GM12878 (cell line): Measurements from ENCODE around the gene LST1. TPM values are rescaled to one million over a fixed set of nuclear protein-coding genes. Genes with fewer than 3 reads are reported as not detected.

Source experiments
- ATAC-seq: fragments of 200-7000 bp; cut with Tn5 transposase; 3 replicates; pipeline ENCODE4 v1.9.1; 2020; ENCODE audit warnings: mild to moderate bottlenecking, moderate library complexity
- BruUV-seq: library from RNA; stranded (reverse); fragments of 400-500 nt; replicated peaks from 2 replicates; lab custom pipeline; 2021; lab: Mats Ljungman, UMichigan
- CTCF ChIA-PET: fragments of 300-600 bp; sonication (Branson Sonifier 250); formaldehyde crosslinking; extraction: SDS; loops from one replicate; lab custom pipeline; 2021; ENCODE audit warnings: inconsistent platforms; lab: Yijun Ruan, JAX
- POLR2A ChIA-PET: fragments of 350-600 bp; formaldehyde crosslinking; extraction: SDS; loops from one replicate; lab custom pipeline; 2021; ENCODE audit warnings: inconsistent platforms; lab: Charles Lee
- RAD21 ChIA-PET: fragments of 300-600 bp; sonication (Branson Sonifier 250); formaldehyde crosslinking; loops from one replicate; lab custom pipeline; 2023; ENCODE audit warnings: antibody characterized with exemption; ENCODE audit not compliant: unreplicated experiment; lab: Charles Lee
- SMC1A ChIA-PET: fragments of 300-600 bp; sonication (Branson Sonifier 250); formaldehyde crosslinking; loops from one replicate; lab custom pipeline; 2023; ENCODE audit not compliant: unreplicated experiment, uncharacterized antibody; lab: Charles Lee
- DNase-seq: peaks from one replicate; pipeline ENCODE4 v3.0.0-alpha.2; 2011; ENCODE audit warnings: low read depth, low spot score
- FAIRE-seq: peaks from 3 replicates; lab custom pipeline; 2011; peaks lifted over from hg19 to GRCh38; lab: Jason Lieb, UNC
- H2AFZ ChIP-seq: 2 replicates; pipeline ENCODE4 v1.6.0; 2011; ENCODE audit warnings: low read depth, low read length, control low read depth; ENCODE audit not compliant: control insufficient read depth
- H3K27ac ChIP-seq: 2 replicates; pipeline ENCODE4 v1.5.1; 2011; ENCODE audit warnings: control low read depth; ENCODE audit not compliant: control insufficient read depth, insufficient read depth
- H3K27me3 ChIP-seq, 2 experiments: replicated peaks in 1 of 2; 2 replicates each; pipeline versions ENCODE4 v1.6.0 to v1.6.1; 2011; ENCODE audit warnings: low read length in 1 of 2; ENCODE audit not compliant: control insufficient read depth in 2 of 2, insufficient read depth in 2 of 2
- H3K36me3 ChIP-seq, 2 experiments: 2 replicates each; pipeline ENCODE4 v1.5.1; 2011; ENCODE audit warnings: low read length in 1 of 2; ENCODE audit not compliant: control insufficient read depth in 2 of 2, insufficient read depth in 2 of 2
- H3K4me1 ChIP-seq: 2 replicates; pipeline ENCODE4 v1.6.1; 2011; ENCODE audit warnings: mild to moderate bottlenecking, low read length, moderate library complexity, mixed read lengths; ENCODE audit not compliant: control insufficient read depth, insufficient read depth
- H3K4me2 ChIP-seq: 2 replicates; pipeline ENCODE4 v1.6.0; 2011; ENCODE audit warnings: control low read depth; ENCODE audit not compliant: control insufficient read depth, insufficient read depth
- H3K4me3 ChIP-seq: fragments of 200-600 bp; sonication (generic); 2 replicates; pipeline ENCODE4 v1.5.1; 2016
- H3K79me2 ChIP-seq: 2 replicates; pipeline ENCODE4 v1.6.0; 2011; ENCODE audit warnings: low read length; ENCODE audit not compliant: control insufficient read depth, insufficient read depth
- H3K9ac ChIP-seq: 2 replicates; pipeline ENCODE4 v1.8.0; 2011; ENCODE audit warnings: low read length, control low read depth, mixed read lengths; ENCODE audit not compliant: control insufficient read depth, insufficient read depth
- H3K9me3 ChIP-seq: replicated peaks from 3 replicates; pipeline ENCODE4 v1.5.1; 2011; ENCODE audit warnings: mild to moderate bottlenecking, low read length; ENCODE audit not compliant: control insufficient read depth, insufficient read depth
- H4K20me1 ChIP-seq: 2 replicates; pipeline ENCODE4 v1.6.0; 2011; ENCODE audit not compliant: control insufficient read depth, insufficient read depth
- CBFB ChIP-seq: IDR thresholded peaks from 2 replicates; pipeline ENCODE4 v1.6.1; 2016; ENCODE audit warnings: antibody characterized with exemption, low read depth
- GATAD2B ChIP-seq: fragments of 450-650 bp; conservative IDR thresholded peaks from 2 replicates; pipeline ENCODE4 v1.6.1; 2017; ENCODE audit warnings: low read depth, mild to moderate bottlenecking, moderate library complexity
- NR2C2 ChIP-seq: IDR thresholded peaks from 2 replicates; pipeline ENCODE4 v1.6.1; 2011; ENCODE audit warnings: borderline replicate concordance, low read depth; ENCODE audit not compliant: control insufficient read depth, insufficient read length
- POLR2A ChIP-seq: IDR thresholded peaks from 2 replicates; pipeline ENCODE4 v1.6.1; 2011; ENCODE audit warnings: low read depth, mild to moderate bottlenecking, low read length
- RCOR1 ChIP-seq: conservative IDR thresholded peaks from 2 replicates; pipeline ENCODE4 v1.6.1; 2012; ENCODE audit warnings: low read depth, low read length, improper control_type of control experiment
- SMAD5 ChIP-seq: IDR thresholded peaks from 2 replicates; pipeline ENCODE4 v1.6.1; 2016; ENCODE audit warnings: antibody characterized with exemption, low read depth
- WGBS: methylation state at CpG from one replicate; pipeline ENCODE4 v1.1.6; 2016; ENCODE audit warnings: low lambda C conversion rate; ENCODE audit not compliant: insufficient replicate concordance, insufficient coverage; ENCODE audit errors: missing lambda C conversion rate; 5-methylcytosine and 5-hydroxymethylcytosine counted together
- in situ Hi-C: fragments of 300-500 bp; cut with MboI; formaldehyde crosslinking; loops from 9 replicates; pipeline ENCODE4 v1.14.3; 2018; ENCODE audit warnings: mixed read lengths
- intact Hi-C: fragments of 100-400 bp; cut with micrococcal nuclease; formaldehyde crosslinking; loops from one replicate; pipeline ENCODE4 v1.14.2; 2022; ENCODE audit not compliant: unreplicated experiment
- microRNA-seq: library from miRNA; unstranded; fragments of <30 nt; microRNA quantifications from one replicate; pipeline ENCODE4, GENCODE V29; 2018
- polyA plus RNA-seq, 11 experiments: library from polyadenylated mRNA; depleted of rRNA in 4 of 11; unstranded in 6 of 11; stranded (reverse) in 5 of 11; fragments of >200 nt; fragmentation: Nextera tagmentation in 4 of 11; fragmentation: Illumina TruSeq in 1 of 11; extraction: Ambion mirVana in 4 of 11; extraction: Trizol in 1 of 11; gene quantifications; 1 replicate in 1 of 11; 2 replicates in 10 of 11; pipeline versions ENCODE4 v1.2.1 to v1.2.3, GENCODE V29; 2011 to 2016; ENCODE audit warnings: inconsistent platforms in 2 of 11, missing spikeins in 2 of 11, low read depth in 1 of 11
- small RNA-seq: library from RNA; depleted of rRNA; stranded (forward); fragments of <200 nt; gene quantifications from one replicate; pipeline ENCODE3, GENCODE V24; 2014
- total RNA-seq, 4 experiments: library from RNA; depleted of rRNA in 3 of 4; stranded (reverse); fragments of >200 nt in 3 of 4; fragmentation: Illumina TruSeq in 1 of 4; extraction: Trizol in 1 of 4; gene quantifications; 2 replicates each; pipeline versions ENCODE4 v1.2.1 to v1.2.3, GENCODE V29; 2013 to 2021

Gene LST1
- total and polyA plus RNA-seq, 10 of the 15 experiments (the other 5 are each of a cell fraction or from before 2014, with no cell fraction given): 4.1 to 35.5 (median 16.4) TPM

GRCh38 chr6:31636698-31637596, 50.9 kb downstream of the LST1 start:
- no peaks in the 10 kb centered on the region for H3K9me3 ChIP-seq
- H3K27me3 ChIP-seq: no peaks in the 10 kb centered on the region
- 87% methylated on average over 27 of the region's 27 CpGs for WGBS
- H3K4me2 ChIP-seq: no peak overlapping the region
- H4K20me1 ChIP-seq: no peaks in the 10 kb centered on the region
- no peak overlapping the region for H3K4me3 ChIP-seq
- ChIA-PET RAD21 (no interaction called here), SMC1A (interaction anchor here (1.2 to 1.8 kb wide), 3 partner anchors 14 to 194 kb away, joined by 3 to 5 read pairs (median 4); no protein-coding TSS in a partner anchor), CTCF (no interaction called here), POLR2A (interaction anchor here (1.2 kb wide), 1 partner anchor 20 kb away, joined by 3 read pairs; no protein-coding TSS in a partner anchor)
- intact Hi-C loops: no loop called here
- in situ Hi-C loops: no loop called here
- BruUV-seq: TSS peak; percentile 39
- no peak for TF ChIP-seq RCOR1
- TF ChIP-seq GATAD2B: no peak
- no peak for TF ChIP-seq NR2C2
- TF ChIP-seq POLR2A: peak; percentile 36; the same call in 1 of the 2 replicates
- peak; percentile 7; the same call in 1 of the 2 replicates for TF ChIP-seq SMAD5
- no peak for TF ChIP-seq CBFB
- H3K9ac ChIP-seq: no peak overlapping the region
- no peak overlapping the region for H2AFZ ChIP-seq
- H3K27ac ChIP-seq: no peak overlapping the region
- peaks cover 54 to 55% of the 10 kb centered on the region in 2 experiments for H3K36me3 ChIP-seq
- FAIRE-seq (no peak), ATAC-seq (no peak), DNase-seq (no peak)
- H3K4me1 ChIP-seq: no peaks in the 10 kb centered on the region
- no peaks in the 10 kb centered on the region; the same call in 1 of the 2 replicates for H3K79me2 ChIP-seq

Small RNAs within 50 kb of the gene (microRNA-seq; reads per million reads assigned to microRNA genes)
- gene MIR6832: 0.56 reads per million

Small RNAs within 50 kb of the gene (small RNA-seq; reads per million reads assigned to genes)
- gene MIR6832: not detected
- 4.4 reads per million, percentile 86 among the genes with 10 or more reads in this experiment for gene SNORA38
- 188 reads per million, percentile 99 among the genes with 10 or more reads in this experiment for gene SNORD117
- gene SNORD84: not detected
- gene UQCRHP1: not detected

Other genes with a start within 250 kb of the LST1 start
Only the 7 nearest of the 35 such genes appear.
- 11.2 and 14.1 TPM in 2 replicates for gene NFKBIL1, start 38.7 kb upstream of the LST1 start, total RNA-seq (2014; rRNA removed)
- gene NFKBIL1, start 38.7 kb upstream of the LST1 start, total RNA-seq (2014; rRNA removed; fragmentation: Illumina TruSeq; extraction: Trizol): 5.3 and 5.4 TPM in 2 replicates
- gene NFKBIL1, start 38.7 kb upstream of the LST1 start, total RNA-seq (2021): 11.9 and 12.0 TPM in 2 replicates
- gene NFKBIL1, start 38.7 kb upstream of the LST1 start, polyA plus RNA-seq (2011; rRNA removed): 3.1 and 5.9 TPM in 2 replicates
- gene NFKBIL1, start 38.7 kb upstream of the LST1 start, polyA plus RNA-seq (2014; fragmentation: Illumina TruSeq; extraction: Trizol): 0.65 and 1.5 TPM in 2 replicates
- under 1 TPM; 0.19 to 0.64 TPM for gene NFKBIL1, start 38.7 kb upstream of the LST1 start, polyA plus RNA-seq (2014; fragmentation: Nextera tagmentation; extraction: Ambion mirVana)
- gene NFKBIL1, start 38.7 kb upstream of the LST1 start, polyA plus RNA-seq (2014; rRNA removed): 13.9 and 15.1 TPM in 2 replicates
- gene NFKBIL1, start 38.7 kb upstream of the LST1 start, polyA plus RNA-seq (2016; fragmentation: Nextera tagmentation; extraction: Ambion mirVana): 10 to 100 TPM in 1 of 2 experiments, 1 to 10 TPM in 1; 8.2 to 11.1 TPM
- 50.0 and 50.2 TPM in 2 replicates for gene LTA, start 14.0 kb upstream of the LST1 start, total RNA-seq (2014; rRNA removed)
- 35.8 and 36.4 TPM in 2 replicates for gene LTA, start 14.0 kb upstream of the LST1 start, total RNA-seq (2014; rRNA removed; fragmentation: Illumina TruSeq; extraction: Trizol)
- 69.8 and 72.5 TPM in 2 replicates for gene LTA, start 14.0 kb upstream of the LST1 start, total RNA-seq (2021)
- 10.6 and 27.5 TPM in 2 replicates for gene LTA, start 14.0 kb upstream of the LST1 start, polyA plus RNA-seq (2011; rRNA removed)
- 84.7 and 94.0 TPM in 2 replicates for gene LTA, start 14.0 kb upstream of the LST1 start, polyA plus RNA-seq (2014; fragmentation: Illumina TruSeq; extraction: Trizol)
- 100 to 1,000 TPM in 1 of 2 experiments, 10 to 100 TPM in 1; 87.8 to 100 TPM for gene LTA, start 14.0 kb upstream of the LST1 start, polyA plus RNA-seq (2014; fragmentation: Nextera tagmentation; extraction: Ambion mirVana)
- gene LTA, start 14.0 kb upstream of the LST1 start, polyA plus RNA-seq (2014; rRNA removed): 40.8 and 46.9 TPM in 2 replicates
- 10 to 100 TPM; 80.3 to 88.3 TPM for gene LTA, start 14.0 kb upstream of the LST1 start, polyA plus RNA-seq (2016; fragmentation: Nextera tagmentation; extraction: Ambion mirVana)
- 89.1 and 92.9 TPM in 2 replicates for gene TNF, start 10.7 kb upstream of the LST1 start, total RNA-seq (2014; rRNA removed)
- gene TNF, start 10.7 kb upstream of the LST1 start, total RNA-seq (2014; rRNA removed; fragmentation: Illumina TruSeq; extraction: Trizol): 68.6 and 70.2 TPM in 2 replicates
- 80.5 and 83.9 TPM in 2 replicates for gene TNF, start 10.7 kb upstream of the LST1 start, total RNA-seq (2021)
- 15.0 and 22.7 TPM in 2 replicates for gene TNF, start 10.7 kb upstream of the LST1 start, polyA plus RNA-seq (2011; rRNA removed)
- gene TNF, start 10.7 kb upstream of the LST1 start, polyA plus RNA-seq (2014; fragmentation: Illumina TruSeq; extraction: Trizol): 50.6 and 74.3 TPM in 2 replicates
- gene TNF, start 10.7 kb upstream of the LST1 start, polyA plus RNA-seq (2014; fragmentation: Nextera tagmentation; extraction: Ambion mirVana): 10 to 100 TPM; 18.0 to 30.2 TPM
- 94.8 and 97.1 TPM in 2 replicates for gene TNF, start 10.7 kb upstream of the LST1 start, polyA plus RNA-seq (2014; rRNA removed)
- 10 to 100 TPM; 49.4 to 53.5 TPM for gene TNF, start 10.7 kb upstream of the LST1 start, polyA plus RNA-seq (2016; fragmentation: Nextera tagmentation; extraction: Ambion mirVana)
- gene LTB, start 3.9 kb upstream of the LST1 start, total RNA-seq (2014; rRNA removed): 37.9 and 48.6 TPM in 2 replicates
- gene LTB, start 3.9 kb upstream of the LST1 start, total RNA-seq (2014; rRNA removed; fragmentation: Illumina TruSeq; extraction: Trizol): 22.6 and 23.3 TPM in 2 replicates
- gene LTB, start 3.9 kb upstream of the LST1 start, total RNA-seq (2021): 46.8 and 50.9 TPM in 2 replicates
- 3.2 and 4.9 TPM in 2 replicates for gene LTB, start 3.9 kb upstream of the LST1 start, polyA plus RNA-seq (2011; rRNA removed)
- 2.7 and 10.0 TPM in 2 replicates for gene LTB, start 3.9 kb upstream of the LST1 start, polyA plus RNA-seq (2014; fragmentation: Illumina TruSeq; extraction: Trizol)
- 1 to 10 TPM in 1 of 2 experiments, under 1 TPM in 1; 0.71 to 5.9 TPM for gene LTB, start 3.9 kb upstream of the LST1 start, polyA plus RNA-seq (2014; fragmentation: Nextera tagmentation; extraction: Ambion mirVana)
- 74.3 and 91.2 TPM in 2 replicates for gene LTB, start 3.9 kb upstream of the LST1 start, polyA plus RNA-seq (2014; rRNA removed)
- 10 to 100 TPM; 16.6 to 24.0 TPM for gene LTB, start 3.9 kb upstream of the LST1 start, polyA plus RNA-seq (2016; fragmentation: Nextera tagmentation; extraction: Ambion mirVana)
- gene NCR3, start 6.7 kb downstream of the LST1 start, total RNA-seq (2014; rRNA removed): 11.2 and 13.1 TPM in 2 replicates
- 9.4 and 11.4 TPM in 2 replicates for gene NCR3, start 6.7 kb downstream of the LST1 start, total RNA-seq (2014; rRNA removed; fragmentation: Illumina TruSeq; extraction: Trizol)
- gene NCR3, start 6.7 kb downstream of the LST1 start, total RNA-seq (2021): 20.2 and 21.0 TPM in 2 replicates
- gene NCR3, start 6.7 kb downstream of the LST1 start, polyA plus RNA-seq (2011; rRNA removed): 7.7 and 12.0 TPM in 2 replicates
- 10.1 and 16.8 TPM in 2 replicates for gene NCR3, start 6.7 kb downstream of the LST1 start, polyA plus RNA-seq (2014; fragmentation: Illumina TruSeq; extraction: Trizol)
- gene NCR3, start 6.7 kb downstream of the LST1 start, polyA plus RNA-seq (2014; fragmentation: Nextera tagmentation; extraction: Ambion mirVana): 10 to 100 TPM; 31.2 to 42.3 TPM
- 16.9 and 27.6 TPM in 2 replicates for gene NCR3, start 6.7 kb downstream of the LST1 start, polyA plus RNA-seq (2014; rRNA removed)
- 10 to 100 TPM in 1 of 2 experiments, 1 to 10 TPM in 1; 9.4 to 15.0 TPM for gene NCR3, start 6.7 kb downstream of the LST1 start, polyA plus RNA-seq (2016; fragmentation: Nextera tagmentation; extraction: Ambion mirVana)
- gene AIF1, start 29.0 kb downstream of the LST1 start, total RNA-seq (2014; rRNA removed): 69.7 and 89.5 TPM in 2 replicates
- gene AIF1, start 29.0 kb downstream of the LST1 start, total RNA-seq (2014; rRNA removed; fragmentation: Illumina TruSeq; extraction: Trizol): 161 and 163 TPM in 2 replicates
- 91.0 and 107 TPM in 2 replicates for gene AIF1, start 29.0 kb downstream of the LST1 start, total RNA-seq (2021)
- gene AIF1, start 29.0 kb downstream of the LST1 start, polyA plus RNA-seq (2011; rRNA removed): 1.9 and 4.2 TPM in 2 replicates
- 240 and 348 TPM in 2 replicates for gene AIF1, start 29.0 kb downstream of the LST1 start, polyA plus RNA-seq (2014; fragmentation: Illumina TruSeq; extraction: Trizol)
- gene AIF1, start 29.0 kb downstream of the LST1 start, polyA plus RNA-seq (2014; fragmentation: Nextera tagmentation; extraction: Ambion mirVana): 100 to 1,000 TPM; 184 to 256 TPM
- 81.0 and 85.3 TPM in 2 replicates for gene AIF1, start 29.0 kb downstream of the LST1 start, polyA plus RNA-seq (2014; rRNA removed)
- gene AIF1, start 29.0 kb downstream of the LST1 start, polyA plus RNA-seq (2016; fragmentation: Nextera tagmentation; extraction: Ambion mirVana): 100 to 1,000 TPM; 133 to 135 TPM
- 47.4 and 61.4 TPM in 2 replicates for gene PRRC2A, start 34.4 kb downstream of the LST1 start, total RNA-seq (2014; rRNA removed)
- 37.9 and 44.0 TPM in 2 replicates for gene PRRC2A, start 34.4 kb downstream of the LST1 start, total RNA-seq (2014; rRNA removed; fragmentation: Illumina TruSeq; extraction: Trizol)
- gene PRRC2A, start 34.4 kb downstream of the LST1 start, total RNA-seq (2021): 231 and 244 TPM in 2 replicates
- 19.5 and 30.9 TPM in 2 replicates for gene PRRC2A, start 34.4 kb downstream of the LST1 start, polyA plus RNA-seq (2011; rRNA removed)
- 58.9 and 95.9 TPM in 2 replicates for gene PRRC2A, start 34.4 kb downstream of the LST1 start, polyA plus RNA-seq (2014; fragmentation: Illumina TruSeq; extraction: Trizol)
- 1 to 10 TPM in 1 of 2 experiments, under 1 TPM in 1; 0.40 to 2.3 TPM for gene PRRC2A, start 34.4 kb downstream of the LST1 start, polyA plus RNA-seq (2014; fragmentation: Nextera tagmentation; extraction: Ambion mirVana)
- gene PRRC2A, start 34.4 kb downstream of the LST1 start, polyA plus RNA-seq (2014; rRNA removed): 111 and 138 TPM in 2 replicates
- gene PRRC2A, start 34.4 kb downstream of the LST1 start, polyA plus RNA-seq (2016; fragmentation: Nextera tagmentation; extraction: Ambion mirVana): 10 to 100 TPM; 61.1 to 65.4 TPM